Spleen (tissue), 7 donors: ENCODE results near the gene WDR1.

ENCODE experiments used
- CTCF ChIP-seq, 11 experiments: fragments of 200-600 bp in 7 of 11; fragments of 450-650 bp in 4 of 11; sonication (generic) in 4 of 11; IDR thresholded peaks in 8 of 11; conservative IDR thresholded peaks in 3 of 11; 1 replicate in 7 of 11; 2 replicates in 4 of 11; pipeline versions ENCODE4 v1.4.0 to v1.8.0; 2016 to 2021; ENCODE audit warnings: antibody characterized with exemption in 11 of 11, inconsistent platforms in 4 of 11, mild to moderate bottlenecking in 1 of 11
- POLR2AphosphoS5 ChIP-seq, 3 donors: sonication (generic); formaldehyde crosslinking; IDR thresholded peaks; one replicate each; pipeline ENCODE4 v1.5.1; 2017; ENCODE audit warnings: antibody characterized with exemption in 3 of 3
- donor health status: DM: no; HTN: no; CAD: no; lungs with moderate emphysema.
- donor health status: DM: no; HTN: no; CAD: no.
- donor health status: DM: no; HTN: no; CAD: no.

DNA sequence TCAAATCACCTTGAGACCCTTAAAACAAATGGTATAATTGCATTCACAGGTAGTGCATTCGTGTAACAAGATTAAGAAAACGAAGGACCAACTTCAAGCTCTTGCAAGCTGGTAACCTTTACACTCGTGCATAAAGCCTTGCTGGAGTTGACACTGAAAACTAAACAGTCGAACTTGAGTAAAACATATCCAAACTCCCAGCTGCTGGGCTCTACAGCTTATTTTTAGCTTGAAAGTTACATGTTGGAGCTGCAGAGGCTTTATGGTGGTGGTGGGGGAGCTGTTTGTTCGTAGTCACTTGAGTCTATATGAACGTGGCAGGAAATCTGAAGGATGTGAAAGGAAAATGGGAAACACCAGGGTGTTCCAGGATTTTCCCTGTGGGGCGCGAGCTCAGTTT is 2.7 kb upstream of the WDR1 start:
- no peak for TF ChIP-seq CTCF (IDR thresholded peaks at IDR 0.05 in 8 of 11, conservative IDR thresholded peaks at IDR 0.05 in 3 of 11)
- no peak for TF ChIP-seq POLR2AphosphoS5 (IDR thresholded peaks at IDR 0.05)
